H1 (cell line): ENCODE data around the gene COG7. TPM values are rescaled to one million over a fixed set of nuclear protein-coding genes. Genes with fewer than 3 reads are reported as not detected.

ENCODE experiments used
- BACH1 ChIP-seq: IDR thresholded peaks from 2 replicates; pipeline ENCODE4 v1.6.1; 2012; ENCODE audit warnings: low read length, improper control_type of control experiment
- BRCA1 ChIP-seq: IDR thresholded peaks from 2 replicates; pipeline ENCODE4 v1.6.1; 2012; ENCODE audit warnings: low read depth, low read length, improper control_type of control experiment
- CEBPB ChIP-seq: IDR thresholded peaks from 2 replicates; pipeline ENCODE4 v1.6.1; 2012; ENCODE audit warnings: low read depth, low read length
- CHD2 ChIP-seq: IDR thresholded peaks from 2 replicates; pipeline ENCODE4 v1.6.1; 2012; ENCODE audit warnings: low read length, improper control_type of control experiment
- CTBP2 ChIP-seq: IDR thresholded peaks from 2 replicates; pipeline ENCODE4 v1.7.0; 2011; ENCODE audit warnings: borderline replicate concordance, mild to moderate bottlenecking, moderate library complexity, mixed read lengths, low read length; ENCODE audit not compliant: insufficient read depth, insufficient read length
- HDAC2 ChIP-seq, 2 experiments: fragments of 300-600 bp in 1 of 2; sonication (generic) in 1 of 2; IDR thresholded peaks; 2 replicates each; pipeline ENCODE4 v1.6.1; 2011 to 2012; ENCODE audit warnings: low read depth in 2 of 2, low read length in 2 of 2, mild to moderate bottlenecking in 2 of 2, moderate library complexity in 2 of 2, borderline replicate concordance in 1 of 2, inconsistent platforms in 1 of 2
- JUND ChIP-seq: IDR thresholded peaks from 2 replicates; pipeline ENCODE4 v1.6.1; 2011; ENCODE audit warnings: mild to moderate bottlenecking, improper control_type of control experiment, low read length
- KDM4A ChIP-seq: IDR thresholded peaks from one replicate; pipeline ENCODE4 v1.7.1; 2012; ENCODE audit warnings: low read depth, mild to moderate bottlenecking, moderate library complexity, low read length, inconsistent platforms; ENCODE audit not compliant: severe bottlenecking
- NANOG ChIP-seq: IDR thresholded peaks from 2 replicates; pipeline ENCODE4 v1.6.1; 2011; ENCODE audit warnings: low read length, low read depth, mild to moderate bottlenecking, inconsistent platforms; ENCODE audit not compliant: insufficient read depth, poor library complexity, severe bottlenecking
- NRF1 ChIP-seq: IDR thresholded peaks from 2 replicates; pipeline ENCODE4 v1.6.1; 2011; ENCODE audit warnings: mild to moderate bottlenecking, low read depth, low read length, improper control_type of control experiment
- RBBP5 ChIP-seq: IDR thresholded peaks from 2 replicates; pipeline ENCODE4 v1.7.1; 2012; ENCODE audit warnings: low read depth, mild to moderate bottlenecking, inconsistent platforms, low read length, moderate library complexity, borderline replicate concordance
- SAP30 ChIP-seq: fragments of 300-600 bp; sonication (generic); IDR thresholded peaks from 2 replicates; pipeline ENCODE4 v1.7.1; 2012; ENCODE audit warnings: low read length, moderate library complexity, mild to moderate bottlenecking, inconsistent platforms; ENCODE audit not compliant: insufficient read depth, insufficient replicate concordance
- SIRT6 ChIP-seq: IDR thresholded peaks from one replicate; pipeline ENCODE4 v1.7.1; 2012; ENCODE audit warnings: low read length, inconsistent platforms
- SP1 ChIP-seq: IDR thresholded peaks from 2 replicates; pipeline ENCODE4 v1.6.1; 2011; ENCODE audit warnings: low read depth, low read length
- SP4 ChIP-seq: IDR thresholded peaks from 2 replicates; pipeline ENCODE4 v1.6.1; 2012; ENCODE audit warnings: low read length, inconsistent platforms
- SRF ChIP-seq: IDR thresholded peaks from 2 replicates; pipeline ENCODE4 v1.6.1; 2011; ENCODE audit warnings: mild to moderate bottlenecking, low read depth, low read length, moderate library complexity
- SUZ12 ChIP-seq: fragments of 200-600 bp; sonication (generic); IDR thresholded peaks from 2 replicates; pipeline ENCODE4 v1.6.1; 2012; ENCODE audit warnings: mild to moderate bottlenecking, inconsistent platforms, low read length, moderate library complexity, mixed read lengths
- ZNF274 ChIP-seq: IDR thresholded peaks from 2 replicates; pipeline ENCODE4 v1.7.0; 2012; ENCODE audit warnings: low read length, borderline replicate concordance; ENCODE audit errors: extremely low read depth
- polyA plus RNA-seq, 7 experiments: library from polyadenylated mRNA; depleted of rRNA in 3 of 7; stranded (reverse) in 5 of 7; unstranded in 2 of 7; fragments of >200 nt in 5 of 7; fragments of 200-250 nt in 2 of 7; gene quantifications; 1 replicate in 5 of 7; 2 replicates in 1 of 7; 4 replicates in 1 of 7; pipeline versions ENCODE4 v1.2.1 to v1.2.3, GENCODE V29; 2011 to 2013; ENCODE audit warnings: missing spikeins in 2 of 7, mixed read lengths in 2 of 7
- total RNA-seq: library from RNA; stranded (reverse); fragmentation: NEBNext Ultra II Directional; extraction: Animal tissue kit (Norgen Biotek cat#: 25700); gene quantifications from 2 replicates; pipeline ENCODE4 v1.2.1, GENCODE V29; 2021
- TF ChIP-seq, protein P1 (sequence below), 3 experiments: IDR thresholded peaks; 1 replicate in 2 of 3; 2 replicates in 1 of 3; pipeline versions ENCODE4 v1.5.1 to v1.6.1; 2011; ENCODE audit warnings: low read length in 3 of 3, mild to moderate bottlenecking in 3 of 3, inconsistent platforms in 2 of 3, low read depth in 1 of 3, moderate library complexity in 1 of 3; ENCODE audit not compliant: insufficient read depth in 1 of 3; ENCODE audit errors: control extremely low read depth in 1 of 3
- TF ChIP-seq, protein P2 (sequence below): IDR thresholded peaks from 2 replicates; pipeline ENCODE4 v1.6.1; 2012; ENCODE audit warnings: low read length, inconsistent platforms

The COG7 gene
- total and polyA plus RNA-seq, 2 of the 8 experiments (the other 6 are each of a cell fraction or from before 2014, with no cell fraction given) = 17.2 to 40.4 TPM

DNA sequence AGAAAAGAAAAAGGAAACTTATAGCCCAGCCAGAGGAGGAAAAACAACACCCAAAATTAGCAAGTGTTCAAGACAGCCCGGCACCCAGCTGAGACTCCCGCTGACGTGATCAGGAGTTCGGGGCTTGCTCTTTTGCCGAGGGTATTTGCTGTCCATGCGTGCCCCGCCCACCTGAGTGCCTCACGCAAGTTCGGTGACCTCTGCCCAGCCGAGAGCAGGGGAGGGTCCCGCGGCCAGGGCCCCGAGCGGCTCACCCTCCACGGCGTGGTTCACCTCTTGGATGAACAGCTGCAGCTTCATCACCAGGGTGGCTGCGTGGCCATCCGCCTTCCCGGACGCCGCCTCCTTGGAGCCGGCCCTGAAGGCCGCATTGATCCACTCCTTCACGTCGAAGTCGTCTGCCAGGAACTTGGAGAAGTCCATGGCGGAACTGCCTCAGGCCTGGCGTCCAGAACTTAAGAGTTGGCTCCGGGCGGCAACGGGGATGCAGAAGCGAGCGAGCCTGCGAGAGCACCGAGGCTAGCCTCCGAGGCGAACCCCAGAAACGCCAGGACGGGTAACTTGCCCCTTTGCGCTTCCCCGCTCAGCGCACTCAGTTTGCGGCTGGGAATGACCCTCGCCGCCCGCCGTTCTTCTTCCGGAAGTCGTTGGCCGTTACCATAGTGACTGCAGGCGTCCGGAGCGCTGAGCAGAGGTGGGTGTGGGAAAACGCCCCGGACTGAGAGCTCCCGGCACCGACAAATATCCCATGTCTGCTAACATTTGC, at the start of gene COG7 (continued):
- peak; percentile 10 to 46; a peak in 1 of 4 replicates for TF ChIP-seq HDAC2 (IDR thresholded peaks at IDR 0.05; ENCODE audit: borderline replicate concordance in 1 of 2, low read depth in 2 of 2, low read length in 2 of 2)
- TF ChIP-seq KDM4A = peak; percentile 82
- TF ChIP-seq, protein P1, sequence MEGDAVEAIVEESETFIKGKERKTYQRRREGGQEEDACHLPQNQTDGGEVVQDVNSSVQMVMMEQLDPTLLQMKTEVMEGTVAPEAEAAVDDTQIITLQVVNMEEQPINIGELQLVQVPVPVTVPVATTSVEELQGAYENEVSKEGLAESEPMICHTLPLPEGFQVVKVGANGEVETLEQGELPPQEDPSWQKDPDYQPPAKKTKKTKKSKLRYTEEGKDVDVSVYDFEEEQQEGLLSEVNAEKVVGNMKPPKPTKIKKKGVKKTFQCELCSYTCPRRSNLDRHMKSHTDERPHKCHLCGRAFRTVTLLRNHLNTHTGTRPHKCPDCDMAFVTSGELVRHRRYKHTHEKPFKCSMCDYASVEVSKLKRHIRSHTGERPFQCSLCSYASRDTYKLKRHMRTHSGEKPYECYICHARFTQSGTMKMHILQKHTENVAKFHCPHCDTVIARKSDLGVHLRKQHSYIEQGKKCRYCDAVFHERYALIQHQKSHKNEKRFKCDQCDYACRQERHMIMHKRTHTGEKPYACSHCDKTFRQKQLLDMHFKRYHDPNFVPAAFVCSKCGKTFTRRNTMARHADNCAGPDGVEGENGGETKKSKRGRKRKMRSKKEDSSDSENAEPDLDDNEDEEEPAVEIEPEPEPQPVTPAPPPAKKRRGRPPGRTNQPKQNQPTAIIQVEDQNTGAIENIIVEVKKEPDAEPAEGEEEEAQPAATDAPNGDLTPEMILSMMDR (IDR thresholded peaks at IDR 0.05; ENCODE audit: control extremely low read depth in 1 of 3, insufficient read depth in 1 of 3, low read depth in 1 of 3, low read length in 3 of 3) = no peak
- no peak for TF ChIP-seq SIRT6
- TF ChIP-seq SRF = no peak
- no peak for TF ChIP-seq BACH1
- TF ChIP-seq SP4 = peak; percentile 72; the same call in 1 of the 2 replicates
- TF ChIP-seq NRF1 = no peak
- TF ChIP-seq BRCA1 = no peak
- TF ChIP-seq NANOG = no peak
- peak; percentile 73; the same call in 1 of the 2 replicates for TF ChIP-seq RBBP5
- no peak for TF ChIP-seq CHD2
- TF ChIP-seq, protein P2, sequence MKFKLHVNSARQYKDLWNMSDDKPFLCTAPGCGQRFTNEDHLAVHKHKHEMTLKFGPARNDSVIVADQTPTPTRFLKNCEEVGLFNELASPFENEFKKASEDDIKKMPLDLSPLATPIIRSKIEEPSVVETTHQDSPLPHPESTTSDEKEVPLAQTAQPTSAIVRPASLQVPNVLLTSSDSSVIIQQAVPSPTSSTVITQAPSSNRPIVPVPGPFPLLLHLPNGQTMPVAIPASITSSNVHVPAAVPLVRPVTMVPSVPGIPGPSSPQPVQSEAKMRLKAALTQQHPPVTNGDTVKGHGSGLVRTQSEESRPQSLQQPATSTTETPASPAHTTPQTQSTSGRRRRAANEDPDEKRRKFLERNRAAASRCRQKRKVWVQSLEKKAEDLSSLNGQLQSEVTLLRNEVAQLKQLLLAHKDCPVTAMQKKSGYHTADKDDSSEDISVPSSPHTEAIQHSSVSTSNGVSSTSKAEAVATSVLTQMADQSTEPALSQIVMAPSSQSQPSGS = peak; percentile 64; the same call in 1 of the 2 replicates
- no peak for TF ChIP-seq CEBPB
- TF ChIP-seq CTBP2 = peak; percentile 49
- no peak for TF ChIP-seq SP1
- TF ChIP-seq ZNF274 = no peak
- 0 out of 2 replicates have a peak, but pooled peaks have one; percentile 7 for TF ChIP-seq JUND
- TF ChIP-seq SUZ12 = no peak
- peak; percentile 96 for TF ChIP-seq SAP30
